Kidney (tissue), 14 donors: ENCODE results near the gene MAST3. TPM values are rescaled to one million over a fixed set of nuclear protein-coding genes. Genes with fewer than 3 reads are reported as not detected.

Experiments used
- DNase-seq, 5 donors: peaks; one replicate each; pipeline ENCODE4 v3.0.0-alpha.2; 2013 to 2020
- FAIRE-seq: peaks from 2 replicates; lab custom pipeline; 2012; peaks lifted over from hg19 to GRCh38; lab: Jason Lieb, UNC
- H3K27ac ChIP-seq, 2 donors: one replicate each; pipeline ENCODE4 v1.7.0; 2013; ENCODE audit warnings: low read depth in 2 of 2, low read length in 2 of 2, inconsistent platforms in 1 of 2
- H3K27me3 ChIP-seq: one replicate; pipeline ENCODE4 v1.7.1; 2013; ENCODE audit warnings: low read length, inconsistent platforms; ENCODE audit not compliant: control insufficient read depth, insufficient read depth
- H3K36me3 ChIP-seq, 3 donors: one replicate each; pipeline versions ENCODE4 v1.7.0 to v1.7.1; 2013; ENCODE audit warnings: low read length in 3 of 3, control low read depth in 1 of 3, inconsistent platforms in 1 of 3; ENCODE audit not compliant: insufficient read depth in 3 of 3, control insufficient read depth in 2 of 3
- H3K4me1 ChIP-seq, 3 donors: one replicate each; pipeline versions ENCODE4 v1.7.0 to v1.7.1; 2013; ENCODE audit warnings: low read length in 3 of 3, inconsistent platforms in 1 of 3, low read depth in 1 of 3; ENCODE audit not compliant: control insufficient read depth in 2 of 3, insufficient read depth in 2 of 3
- H3K4me3 ChIP-seq, 3 donors: one replicate each; pipeline versions ENCODE4 v1.7.0 to v1.8.1; 2013; ENCODE audit warnings: low read length in 3 of 3, control low read depth in 1 of 3, inconsistent platforms in 1 of 3
- H3K9ac ChIP-seq, 3 donors: one replicate each; pipeline versions ENCODE4 v1.7.0 to v1.7.1; 2013; ENCODE audit warnings: low read length in 3 of 3, control low read depth in 1 of 3, inconsistent platforms in 1 of 3
- H3K9me3 ChIP-seq, 3 donors: one replicate each; pipeline versions ENCODE4 v1.7.0 to v1.7.1; 2013; ENCODE audit warnings: low read length in 3 of 3, control low read depth in 1 of 3, inconsistent platforms in 1 of 3; ENCODE audit not compliant: control insufficient read depth in 2 of 3, insufficient read depth in 1 of 3
- intact Hi-C: fragments of 100-400 bp; cut with DNase I; formaldehyde crosslinking; loops from one replicate; pipeline ENCODE4 v1.11.1; 2022
- polyA plus RNA-seq: library from polyadenylated mRNA; stranded (reverse); fragments of 350-450 nt; fragmentation: Illumina TruSeq; extraction: RNeasy Lipid Tissue Mini Kit (QIAGEN cat#74804); gene quantifications from one replicate; pipeline ENCODE4 v1.2.3, GENCODE V29; 2014; ENCODE audit warnings: low read depth, low replicate concordance; ENCODE audit not compliant: insufficient read depth
- total RNA-seq: library from RNA; stranded (reverse); fragmentation: NEBNext Ultra II Directional; extraction: Animal tissue kit (Norgen Biotek cat#: 25700); gene quantifications from one replicate; pipeline ENCODE4 v1.2.1, GENCODE V29; 2021
- TF ChIP-seq, protein P1 (sequence below): IDR thresholded peaks from 3 replicates; pipeline ENCODE4 v1.5.1; 2012; ENCODE audit warnings: mild to moderate bottlenecking, moderate library complexity, borderline replicate concordance; ENCODE audit not compliant: insufficient read depth; ENCODE audit errors: extremely low read depth
- donor health status: control.
- donor health status: control.
- donor health status: control.
- donor health status: control.
- donor health status: control.
- donor health status: DM: yes; HTN: yes; CAD: no.
- donor health status: Normal renal cell carcinoma (clear cell type).

MAST3 gene
- total and polyA plus RNA-seq, 2 donors from 2014 or later, result 5.6 to 16.0 TPM

- FAIRE-seq (no peak), DNase-seq (no peak)
- TF ChIP-seq, protein P1, sequence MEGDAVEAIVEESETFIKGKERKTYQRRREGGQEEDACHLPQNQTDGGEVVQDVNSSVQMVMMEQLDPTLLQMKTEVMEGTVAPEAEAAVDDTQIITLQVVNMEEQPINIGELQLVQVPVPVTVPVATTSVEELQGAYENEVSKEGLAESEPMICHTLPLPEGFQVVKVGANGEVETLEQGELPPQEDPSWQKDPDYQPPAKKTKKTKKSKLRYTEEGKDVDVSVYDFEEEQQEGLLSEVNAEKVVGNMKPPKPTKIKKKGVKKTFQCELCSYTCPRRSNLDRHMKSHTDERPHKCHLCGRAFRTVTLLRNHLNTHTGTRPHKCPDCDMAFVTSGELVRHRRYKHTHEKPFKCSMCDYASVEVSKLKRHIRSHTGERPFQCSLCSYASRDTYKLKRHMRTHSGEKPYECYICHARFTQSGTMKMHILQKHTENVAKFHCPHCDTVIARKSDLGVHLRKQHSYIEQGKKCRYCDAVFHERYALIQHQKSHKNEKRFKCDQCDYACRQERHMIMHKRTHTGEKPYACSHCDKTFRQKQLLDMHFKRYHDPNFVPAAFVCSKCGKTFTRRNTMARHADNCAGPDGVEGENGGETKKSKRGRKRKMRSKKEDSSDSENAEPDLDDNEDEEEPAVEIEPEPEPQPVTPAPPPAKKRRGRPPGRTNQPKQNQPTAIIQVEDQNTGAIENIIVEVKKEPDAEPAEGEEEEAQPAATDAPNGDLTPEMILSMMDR, result no peak
- no peak overlapping the region for H3K27ac ChIP-seq
- H3K36me3 ChIP-seq, result no peaks in the 10 kb centered on the region
- H3K4me3 ChIP-seq, result no peak overlapping the region
- H3K9ac ChIP-seq, result no peak overlapping the region
- H3K4me1 ChIP-seq, result no peaks in the 10 kb centered on the region
- H3K27me3 ChIP-seq, result no peaks in the 10 kb centered on the region
- intact Hi-C loops, result no loop called here
- no peaks in the 10 kb centered on the region for H3K9me3 ChIP-seq
These were observed 7.9 kb upstream of the MAST3 start for GRCh38 chr19:18089726-18090125.

GRCh38 chr19:18090545-18091216 lies 6.9 kb upstream of the MAST3 start:
- H3K9ac ChIP-seq, result no peak overlapping the region
- no peaks in the 10 kb centered on the region for H3K9me3 ChIP-seq
- TF ChIP-seq, protein P1, result no peak
- no peaks in the 10 kb centered on the region for H3K36me3 ChIP-seq
- DNase-seq (no peak), FAIRE-seq (no peak)
- H3K27me3 ChIP-seq, result no peaks in the 10 kb centered on the region
- no peaks in the 10 kb centered on the region for H3K4me1 ChIP-seq
- H3K27ac ChIP-seq, result no peak overlapping the region
- H3K4me3 ChIP-seq, result no peak overlapping the region
- intact Hi-C loops, result no loop called here

- no peaks in the 10 kb centered on the region for H3K36me3 ChIP-seq
- no peaks in the 10 kb centered on the region for H3K9me3 ChIP-seq
- TF ChIP-seq, protein P1, result no peak
- no peak overlapping the region for H3K9ac ChIP-seq
- DNase-seq (peak in 1 of 5 donors; percentile 79), FAIRE-seq (no peak)
- H3K4me3 ChIP-seq, result no peak overlapping the region
- intact Hi-C loops, result no loop called here
- H3K4me1 ChIP-seq, result no peaks in the 10 kb centered on the region
- H3K27ac ChIP-seq, result no peak overlapping the region
- H3K27me3 ChIP-seq, result no peaks in the 10 kb centered on the region
These were observed 6.4 kb upstream of the MAST3 start for GRCh38 chr19:18091217-18091608.
